Brain microvascular endothelial cell (primary cell): ENCODE results near the gene ITIH4.

Experiments used
- DNase-seq: peaks from one replicate; pipeline ENCODE4 v3.0.0-alpha.2; 2020
- H3K27ac ChIP-seq: fragments of 250-450 bp; sonication (Bioruptor Pico); 2 replicates; pipeline ENCODE4 v1.5.1; 2020; ENCODE audit warnings: mild to moderate bottlenecking, moderate library complexity
- H3K27me3 ChIP-seq: fragments of 250-450 bp; sonication (Bioruptor Pico); replicated peaks from 2 replicates; pipeline ENCODE4 v1.5.1; 2020; ENCODE audit warnings: mild to moderate bottlenecking
- H3K36me3 ChIP-seq: fragments of 250-450 bp; sonication (Bioruptor Pico); replicated peaks from 2 replicates; pipeline ENCODE4 v1.5.1; 2020; ENCODE audit warnings: mild to moderate bottlenecking
- H3K4me3 ChIP-seq: 2 replicates; pipeline ENCODE4 v1.5.1; 2011; ENCODE audit warnings: low read depth, mild to moderate bottlenecking, control low read depth, low read length, moderate library complexity
- in situ Hi-C: cut with HindIII; loops from 2 replicates; pipeline ENCODE4 v1.10.0; 2017; ENCODE audit warnings: low sequenced_read_pairs, low pct_ligation_motif_present
- TF ChIP-seq, protein P1 (sequence below): IDR thresholded peaks from 2 replicates; pipeline ENCODE4 v1.5.1; 2011; ENCODE audit warnings: low read depth, mild to moderate bottlenecking, moderate library complexity, low read length, control low read depth, inconsistent platforms; ENCODE audit errors: missing control alignments

Gene ITIH4

GRCh38 chr3:52784931-52785590, 45.4 kb downstream of the ITIH4 start:
- H3K27me3 ChIP-seq: peaks cover 4% of the 10 kb centered on the region
- in situ Hi-C loops: no loop called here
- TF ChIP-seq, protein P1, sequence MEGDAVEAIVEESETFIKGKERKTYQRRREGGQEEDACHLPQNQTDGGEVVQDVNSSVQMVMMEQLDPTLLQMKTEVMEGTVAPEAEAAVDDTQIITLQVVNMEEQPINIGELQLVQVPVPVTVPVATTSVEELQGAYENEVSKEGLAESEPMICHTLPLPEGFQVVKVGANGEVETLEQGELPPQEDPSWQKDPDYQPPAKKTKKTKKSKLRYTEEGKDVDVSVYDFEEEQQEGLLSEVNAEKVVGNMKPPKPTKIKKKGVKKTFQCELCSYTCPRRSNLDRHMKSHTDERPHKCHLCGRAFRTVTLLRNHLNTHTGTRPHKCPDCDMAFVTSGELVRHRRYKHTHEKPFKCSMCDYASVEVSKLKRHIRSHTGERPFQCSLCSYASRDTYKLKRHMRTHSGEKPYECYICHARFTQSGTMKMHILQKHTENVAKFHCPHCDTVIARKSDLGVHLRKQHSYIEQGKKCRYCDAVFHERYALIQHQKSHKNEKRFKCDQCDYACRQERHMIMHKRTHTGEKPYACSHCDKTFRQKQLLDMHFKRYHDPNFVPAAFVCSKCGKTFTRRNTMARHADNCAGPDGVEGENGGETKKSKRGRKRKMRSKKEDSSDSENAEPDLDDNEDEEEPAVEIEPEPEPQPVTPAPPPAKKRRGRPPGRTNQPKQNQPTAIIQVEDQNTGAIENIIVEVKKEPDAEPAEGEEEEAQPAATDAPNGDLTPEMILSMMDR: no peak
- H3K4me3 ChIP-seq: no peak overlapping the region
- DNase-seq: no peak
- no peaks in the 10 kb centered on the region for H3K36me3 ChIP-seq
- no peak overlapping the region for H3K27ac ChIP-seq

DNA sequence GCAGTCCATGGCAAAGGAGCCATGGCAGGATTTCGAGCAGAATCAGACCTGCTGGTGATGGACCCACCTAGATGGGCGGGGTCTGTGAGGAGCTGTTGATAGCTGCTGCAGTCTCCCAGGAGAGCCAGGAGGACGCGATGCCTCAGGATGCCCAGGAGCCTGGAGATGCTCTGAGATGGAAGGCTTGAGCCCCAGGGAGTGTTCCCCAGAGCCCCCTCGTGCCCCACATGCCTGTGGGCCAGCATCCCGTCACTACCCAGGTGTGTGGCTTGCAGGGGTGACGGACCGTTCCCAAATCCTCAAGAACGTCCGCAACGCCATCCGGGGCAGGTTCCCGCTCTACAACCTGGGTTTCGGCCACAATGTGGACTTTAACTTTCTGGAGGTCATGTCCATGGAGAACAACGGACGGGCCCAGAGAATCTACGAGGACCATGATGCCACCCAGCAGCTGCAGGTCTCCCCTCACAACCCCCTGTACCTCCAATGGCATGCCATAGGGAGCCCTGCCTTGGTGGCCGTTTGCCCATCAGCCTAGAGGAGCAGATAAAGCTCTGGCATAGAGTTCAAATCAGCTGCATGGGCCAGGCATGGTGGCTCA, 46.4 kb downstream of the ITIH4 start:
- no peak overlapping the region for H3K27ac ChIP-seq
- peaks cover 4% of the 10 kb centered on the region for H3K27me3 ChIP-seq
- TF ChIP-seq, protein P1: no peak
- no peak overlapping the region for H3K4me3 ChIP-seq
- H3K36me3 ChIP-seq: no peaks in the 10 kb centered on the region
- in situ Hi-C loops: no loop called here
- no peak for DNase-seq

DNA sequence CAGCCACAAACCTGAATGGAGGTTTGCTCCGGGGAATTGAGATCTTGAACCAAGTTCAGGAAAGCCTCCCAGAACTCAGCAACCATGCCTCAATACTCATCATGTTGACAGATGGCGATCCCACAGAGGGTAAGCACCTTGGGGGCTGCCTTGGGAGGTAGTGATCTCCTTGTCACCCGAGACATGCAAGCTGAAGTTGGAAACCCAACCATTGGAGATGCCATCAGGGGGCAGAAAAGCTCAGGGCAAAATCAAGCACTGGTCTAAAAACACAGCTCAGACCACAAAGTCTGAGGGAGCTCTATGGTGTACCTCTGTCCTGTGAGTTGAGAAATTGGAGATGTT, 47.3 kb downstream of the ITIH4 start:
- Histone ChIP-seq H3K4me3 (no peak overlapping the region), H3K36me3 (no peaks in the 10 kb centered on the region), H3K27ac (no peak overlapping the region), H3K27me3 (peaks cover 4% of the 10 kb centered on the region)
- TF ChIP-seq, protein P1: no peak
- no peak for DNase-seq
- in situ Hi-C loops: no loop called here

GRCh38 chr3:52782412-52783210, 47.9 kb downstream of the ITIH4 start:
- TF ChIP-seq, protein P1: no peak
- in situ Hi-C loops: no loop called here
- Histone ChIP-seq H3K4me3 (no peak overlapping the region), H3K36me3 (no peaks in the 10 kb centered on the region), H3K27ac (no peak overlapping the region), H3K27me3 (peaks cover 4% of the 10 kb centered on the region)
- no peak for DNase-seq

DNA sequence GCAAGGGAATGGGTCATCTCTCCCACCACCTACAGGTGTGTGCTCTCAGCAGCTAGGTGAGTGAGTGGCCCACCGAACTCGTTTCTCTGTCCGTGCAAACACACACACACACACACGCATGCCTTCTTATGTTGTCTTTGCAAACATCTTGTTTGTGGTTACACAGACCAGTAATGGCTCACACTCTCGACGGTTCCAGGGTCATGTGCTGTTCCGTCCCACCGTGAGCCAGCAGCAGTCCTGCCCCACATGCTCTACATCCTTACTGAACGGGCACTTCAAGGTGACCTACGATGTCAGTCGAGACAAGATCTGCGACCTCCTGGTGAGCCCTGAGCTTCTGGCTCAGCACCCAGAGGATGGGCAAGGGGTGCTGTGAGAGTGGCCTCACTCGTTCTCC, 48.7 kb downstream of the ITIH4 start:
- Histone ChIP-seq H3K4me3 (no peak overlapping the region), H3K27ac (no peak overlapping the region), H3K27me3 (peaks cover 4% of the 10 kb centered on the region), H3K36me3 (no peaks in the 10 kb centered on the region)
- TF ChIP-seq, protein P1: no peak
- in situ Hi-C loops: no loop called here
- DNase-seq: no peak
